B cell (primary cell): ENCODE measurements around the gene PTH2R.

Source experiments
- CTCF ChIP-seq: fragments of 200-600 bp; IDR thresholded peaks from one replicate; pipeline ENCODE4 v1.8.0; 2022; ENCODE audit warnings: antibody characterized with exemption, mild to moderate bottlenecking
- EZH2 ChIP-seq: IDR thresholded peaks from 2 replicates; pipeline ENCODE4 v1.6.1; 2012; ENCODE audit warnings: borderline replicate concordance, low read depth, mild to moderate bottlenecking, moderate library complexity, low read length; ENCODE audit not compliant: insufficient read depth, poor library complexity, severe bottlenecking

- TF ChIP-seq EZH2 (no peak), CTCF (no peak)
These were observed 22.0 kb upstream of the PTH2R start for GRCh38 chr2:208384637-208385036.
